ENCODE results near the gene OXA1L.
A peak's percentile ranks its signal among the peaks of the same experiment; 100 is the strongest.
"Not testable (repeated sequence)": the region's sequence is repeated elsewhere in the genome, so short reads cannot be mapped to it uniquely, and the experiment has no call there.

Gene OXA1L

DNA sequence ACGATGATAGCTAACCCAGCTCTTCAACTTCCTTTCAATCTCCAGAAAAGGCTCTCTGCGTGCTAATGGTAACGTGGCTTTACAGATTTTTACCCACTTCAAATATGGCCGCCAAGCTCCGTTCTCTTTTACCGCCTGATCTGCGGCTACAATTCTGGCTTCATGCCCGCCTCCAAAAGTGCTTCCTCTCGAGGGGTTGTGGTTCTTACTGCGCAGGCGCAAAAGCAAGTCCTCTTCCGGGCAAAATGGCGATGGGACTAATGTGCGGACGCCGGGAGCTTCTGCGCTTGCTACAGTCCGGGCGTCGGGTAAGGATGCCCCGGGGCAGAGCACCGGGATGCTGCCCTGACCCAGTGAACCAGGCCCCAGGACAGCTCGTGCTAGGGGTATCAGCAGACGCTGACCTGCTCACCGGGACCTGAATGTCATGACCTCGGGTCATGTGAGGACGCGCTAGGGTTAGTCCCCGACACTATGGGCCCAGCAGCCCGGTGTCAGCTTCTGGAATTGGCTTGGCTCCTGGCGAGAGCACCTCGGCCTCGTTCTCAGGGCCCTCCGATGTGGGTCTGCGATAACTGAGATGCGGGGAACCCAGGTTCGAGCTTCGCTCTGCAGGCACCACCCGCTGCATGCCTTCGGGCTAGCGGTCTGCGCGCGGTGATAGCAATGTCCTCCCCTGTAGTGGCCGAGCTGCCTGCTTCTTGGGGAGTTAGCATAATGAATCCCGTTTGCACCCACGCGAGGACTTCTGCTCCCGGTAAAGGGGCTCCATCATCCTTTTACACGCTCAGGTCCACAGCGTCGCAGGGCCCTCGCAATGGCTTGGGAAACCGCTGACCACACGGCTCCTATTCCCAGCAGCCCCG lies at the start of gene OXA1L:
OXA1L (plus strand) TSS at position 232 of the 866 bp plus-strand sequence; CDS start at position 246, 14 bp downstream.
- FAIRE-seq (peak; percentile 61), DNase-seq (ENCODE audit: low spot score) (peak; percentile 87)

DNA sequence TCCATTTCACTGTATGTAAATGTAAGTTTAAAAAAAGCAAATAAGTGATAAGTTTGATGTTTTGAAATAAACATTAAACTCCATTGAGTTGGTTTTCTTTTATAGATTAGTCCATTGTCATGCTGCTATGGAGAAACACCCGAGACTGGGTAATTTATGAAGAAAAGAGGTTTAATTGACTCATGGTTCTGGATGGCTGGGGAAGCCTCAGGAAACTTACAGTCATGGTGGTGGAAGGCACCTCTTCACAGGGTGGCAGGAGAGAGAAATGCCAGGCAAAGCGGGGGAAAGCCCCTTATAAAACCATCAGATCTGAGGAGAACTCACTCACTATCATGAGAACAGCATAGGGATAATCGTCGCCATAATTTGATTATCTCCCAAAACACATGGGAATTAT lies 48.4 kb upstream of the OXA1L start:
- no peak for FAIRE-seq
- DNase-seq (ENCODE audit: low spot score) = no peak

DNA sequence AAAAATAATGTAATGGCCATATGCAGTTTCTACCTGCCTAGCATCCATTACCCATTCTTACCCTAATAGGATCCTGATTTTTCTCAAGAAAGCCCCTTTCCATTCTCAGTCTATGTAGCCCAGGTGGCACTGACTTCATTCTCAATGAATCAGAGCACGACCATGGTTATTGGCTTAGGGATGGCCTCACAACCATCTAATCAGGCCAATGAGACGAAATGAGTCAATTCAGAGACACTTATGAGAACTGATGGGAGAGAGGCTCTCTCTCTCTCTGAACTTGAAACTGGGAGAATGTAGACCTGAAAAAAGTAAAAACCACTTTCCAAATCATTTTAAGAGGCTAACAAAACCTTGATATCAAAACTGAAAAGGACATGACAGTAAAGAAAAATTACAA lies 45.3 kb upstream of the OXA1L start:
- DNase-seq (ENCODE audit: low spot score) = no peak

DNA sequence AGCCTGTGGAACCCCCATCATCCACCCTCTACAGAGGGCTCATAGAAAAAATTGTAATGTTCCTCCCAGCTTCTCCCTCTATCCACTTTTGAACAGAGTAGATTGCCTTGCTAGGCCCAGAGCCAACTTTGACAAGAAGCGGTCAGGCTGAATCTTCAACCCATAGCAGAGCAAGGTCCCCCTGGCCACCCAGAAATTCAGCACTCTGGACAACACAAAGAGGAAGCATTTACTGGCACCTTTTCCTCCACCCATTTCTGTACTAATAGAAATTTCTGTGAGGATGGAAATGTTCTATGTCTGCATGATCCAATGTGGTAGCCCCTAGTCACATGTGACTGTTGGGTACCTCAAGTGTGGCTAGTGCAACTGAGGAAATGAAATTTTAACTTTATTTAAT lies 42.7 kb upstream of the OXA1L start:
- DNase-seq (ENCODE audit: low spot score) = no peak
- no peak for FAIRE-seq

More for the DNA sequence above, 45.3 kb upstream of the OXA1L start:
- no peak for FAIRE-seq

DNA sequence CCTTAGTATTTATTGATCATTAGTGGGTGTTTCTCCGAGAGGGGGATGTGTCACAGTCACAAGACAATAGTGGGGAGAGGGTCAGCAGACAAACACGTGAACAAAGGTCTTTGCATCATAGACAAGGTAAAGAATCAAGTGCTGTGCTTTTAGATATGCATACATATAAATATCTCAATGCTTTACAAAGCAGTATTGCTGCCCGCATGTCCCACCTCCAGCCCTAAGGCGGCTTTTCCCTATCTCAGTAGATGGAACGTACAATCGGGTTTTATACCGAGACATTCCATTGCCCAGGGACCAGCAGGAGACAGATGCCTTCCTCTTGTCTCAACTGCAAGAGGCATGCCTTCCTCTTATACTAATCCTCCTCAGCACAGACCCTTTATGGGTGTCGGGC lies 41.6 kb upstream of the OXA1L start:
- DNase-seq (ENCODE audit: low spot score); FAIRE-seq: not testable (repeated sequence)

DNA sequence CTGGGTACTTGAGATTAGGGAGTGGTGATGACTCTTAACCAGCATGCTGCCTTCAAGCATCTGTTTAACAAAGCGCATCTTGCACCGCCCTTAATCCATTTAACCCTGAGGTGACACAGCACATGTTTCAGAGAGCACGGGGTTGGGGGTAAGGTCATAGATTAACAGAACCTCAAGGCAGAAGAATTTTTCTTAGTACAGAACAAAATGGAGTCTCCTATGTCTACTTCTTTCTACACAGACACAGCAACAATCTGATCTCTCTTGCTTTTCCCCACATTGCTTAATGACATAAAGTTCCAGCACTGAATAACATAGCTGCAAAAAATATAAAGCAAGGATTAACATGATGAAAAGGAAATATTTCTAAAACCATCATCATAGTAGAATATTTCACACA lies 41.1 kb upstream of the OXA1L start:
- FAIRE-seq; DNase-seq (ENCODE audit: low spot score): not testable (repeated sequence)

DNA sequence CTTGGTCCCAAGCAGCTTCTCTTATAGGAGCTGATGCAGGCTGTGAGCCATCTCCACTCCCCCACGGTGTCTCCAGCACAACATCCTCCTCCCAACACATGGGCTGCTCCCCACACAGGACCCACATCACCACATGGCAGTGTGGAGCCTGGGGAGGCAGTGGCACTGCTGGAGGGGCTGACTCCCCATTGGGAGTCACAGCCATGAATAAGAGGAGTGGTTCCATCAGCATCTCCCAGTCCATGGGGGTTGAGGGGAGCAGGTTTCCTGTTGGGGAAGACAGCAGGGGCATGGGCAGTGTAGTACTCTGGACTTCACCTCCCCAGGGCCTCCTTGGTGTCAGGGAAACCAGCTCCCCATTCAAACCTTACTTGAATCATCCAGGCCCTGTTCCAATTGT lies 40.5 kb upstream of the OXA1L start:
- DNase-seq (ENCODE audit: low spot score) (no peak), FAIRE-seq (no peak)

DNA sequence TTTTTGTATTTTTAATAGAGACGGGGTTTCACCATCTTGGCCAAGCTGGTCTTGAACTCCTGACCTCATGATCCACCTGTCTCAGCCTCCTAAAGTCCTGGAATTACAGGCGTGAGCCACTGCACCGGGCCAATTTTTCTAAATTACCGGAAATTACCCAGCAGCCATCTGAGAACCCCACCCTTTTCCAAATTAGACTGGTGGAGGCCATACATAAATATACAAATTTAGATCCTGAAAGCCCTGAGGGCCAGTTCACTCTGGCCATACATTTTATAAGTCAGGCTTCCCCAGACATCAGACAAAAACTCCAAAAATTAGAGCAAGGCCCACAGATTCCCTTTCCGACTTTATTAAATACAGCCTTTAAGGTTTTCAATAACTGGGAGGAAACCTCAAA lies 34.4 kb upstream of the OXA1L start:
- not testable (repeated sequence) for FAIRE-seq; DNase-seq (ENCODE audit: low spot score)

DNA sequence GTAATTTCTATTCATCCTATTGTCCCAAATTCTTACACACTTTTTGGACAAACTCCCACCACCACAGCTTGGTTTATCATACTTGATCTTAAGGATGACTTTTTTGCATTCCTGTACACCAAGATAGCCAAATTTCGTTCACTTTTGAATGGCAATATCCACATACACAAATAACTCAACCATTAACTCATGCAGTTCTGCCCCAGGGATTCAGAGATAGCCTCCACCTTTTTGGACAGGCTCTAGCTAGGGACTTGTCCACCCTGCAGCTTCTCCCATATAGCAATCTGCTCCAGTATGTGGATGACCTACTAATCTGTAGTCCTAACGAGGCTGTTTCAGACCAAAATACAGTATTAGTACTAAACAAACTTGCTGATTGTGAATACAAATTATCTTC lies 32.7 kb upstream of the OXA1L start:
- DNase-seq (ENCODE audit: low spot score) (no peak), FAIRE-seq (no peak)

DNA sequence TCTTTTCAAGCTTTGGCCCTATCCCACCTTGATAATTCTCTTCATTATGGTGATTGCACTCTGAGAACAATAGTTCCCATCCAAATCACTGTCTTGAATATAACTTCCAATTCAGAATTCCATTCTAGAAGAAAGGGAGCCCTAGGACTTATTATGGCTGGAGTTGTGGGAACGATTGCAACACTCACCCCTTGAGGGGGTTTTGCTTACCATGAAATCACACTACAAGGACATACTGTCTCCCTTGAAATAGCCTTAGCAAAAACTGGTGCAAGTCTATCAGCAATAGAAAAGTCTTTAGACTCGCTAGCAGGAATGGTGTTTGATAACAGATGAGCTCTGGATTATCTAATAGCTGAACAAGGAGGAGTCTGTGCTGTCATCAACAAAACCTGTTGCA lies 31.4 kb upstream of the OXA1L start:
- FAIRE-seq (no peak), DNase-seq (ENCODE audit: low spot score) (no peak)

DNA sequence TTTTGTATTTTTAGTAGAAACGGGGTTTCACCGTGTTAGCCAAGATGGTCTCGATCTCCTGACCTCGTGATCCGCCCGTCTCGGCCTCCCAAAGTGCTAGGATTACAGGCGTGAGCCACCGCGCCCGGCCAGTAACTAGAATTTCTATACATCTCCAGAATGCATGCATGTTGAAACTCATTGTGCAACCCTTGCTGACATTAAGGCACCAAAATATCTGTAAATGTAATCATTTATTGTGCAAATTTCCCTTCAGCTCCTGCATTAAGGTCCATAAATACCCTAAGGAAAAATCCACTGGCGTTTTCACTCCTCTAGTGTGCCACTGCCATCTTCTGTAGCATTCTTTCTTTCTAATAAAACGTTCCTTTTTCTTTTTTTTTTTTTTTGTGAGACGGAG lies 30.1 kb upstream of the OXA1L start:
- not testable (repeated sequence) for DNase-seq (ENCODE audit: low spot score); FAIRE-seq

DNA sequence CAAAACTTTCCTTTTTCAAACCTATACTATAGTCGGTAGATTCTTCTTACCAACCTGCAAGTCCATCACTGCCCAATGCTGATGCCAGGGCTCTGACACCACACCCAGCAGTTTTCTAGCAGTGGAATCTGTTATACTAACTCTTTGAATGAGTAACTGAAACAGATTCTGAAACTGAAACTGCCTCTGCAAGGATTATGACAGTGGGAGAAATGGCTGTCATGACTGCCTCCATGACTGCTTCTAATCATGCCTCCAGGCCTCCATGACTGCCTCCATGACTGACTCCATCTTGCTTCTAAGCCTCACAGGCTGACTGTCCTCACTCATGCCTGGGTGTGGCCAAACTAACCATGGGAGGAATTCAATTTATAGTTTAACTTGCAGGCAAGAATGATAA lies 29.4 kb upstream of the OXA1L start:
- no peak for FAIRE-seq
- no peak for DNase-seq (ENCODE audit: low spot score)

DNA sequence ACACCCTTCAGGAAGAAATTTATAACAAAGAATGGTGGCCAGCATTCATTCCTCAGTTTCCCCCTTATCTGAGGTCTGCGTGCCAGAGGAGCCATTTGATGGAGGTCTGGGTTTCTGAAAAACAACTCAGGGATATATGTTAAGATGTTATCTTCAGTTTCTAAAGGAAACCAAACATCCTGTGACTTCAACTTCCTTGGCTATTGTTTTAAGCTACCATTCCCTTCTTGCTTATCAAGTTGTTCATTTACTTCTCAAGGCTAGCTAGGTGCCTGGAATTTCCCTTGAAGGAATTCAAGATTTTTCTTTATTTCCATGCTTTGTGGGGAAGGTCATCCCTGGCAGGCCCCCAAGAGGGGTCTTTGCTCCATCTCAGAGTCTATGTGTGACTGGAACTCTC lies 27.1 kb upstream of the OXA1L start:
- no peak for FAIRE-seq
- DNase-seq (ENCODE audit: low spot score) = no peak

DNA sequence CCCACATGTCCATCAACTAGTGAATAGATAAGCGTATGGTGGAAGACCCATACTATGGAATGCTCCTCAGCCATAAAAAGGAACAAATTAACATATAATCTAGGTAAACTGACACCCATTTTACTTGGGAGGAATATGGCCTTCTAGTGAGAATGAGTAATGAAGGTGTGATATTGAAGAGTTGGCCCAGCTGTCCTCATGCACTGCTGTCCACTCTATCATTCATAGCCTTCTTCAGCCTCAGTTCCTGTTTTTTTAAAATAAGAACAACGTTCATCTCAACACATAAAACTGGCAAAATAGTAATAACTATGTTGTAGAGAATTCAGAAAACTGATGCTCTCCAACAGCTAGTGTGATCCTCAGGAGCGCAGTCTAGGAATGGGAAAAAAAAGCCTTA lies 26.5 kb upstream of the OXA1L start:
- FAIRE-seq (no peak), DNase-seq (ENCODE audit: low spot score) (no peak)

DNA sequence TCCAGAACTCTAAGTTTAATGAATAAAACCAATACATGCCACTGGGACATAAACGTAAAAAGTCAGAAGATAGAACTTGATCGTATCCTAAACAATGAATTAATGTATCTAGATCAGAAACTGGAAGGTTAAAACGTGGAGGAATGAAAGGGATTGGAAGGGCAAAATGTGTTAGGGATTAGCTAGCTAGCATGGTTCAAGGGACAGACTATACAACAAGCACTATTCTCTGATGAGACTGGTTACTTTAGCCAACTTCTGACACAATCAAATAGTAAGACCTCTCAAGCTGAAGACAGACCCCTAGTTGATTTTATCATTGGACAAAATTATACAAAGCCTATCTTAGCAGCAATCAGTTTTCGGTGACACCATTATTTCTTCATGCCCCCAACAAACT lies 18.7 kb upstream of the OXA1L start:
- FAIRE-seq (no peak), DNase-seq (ENCODE audit: low spot score) (no peak)

DNA sequence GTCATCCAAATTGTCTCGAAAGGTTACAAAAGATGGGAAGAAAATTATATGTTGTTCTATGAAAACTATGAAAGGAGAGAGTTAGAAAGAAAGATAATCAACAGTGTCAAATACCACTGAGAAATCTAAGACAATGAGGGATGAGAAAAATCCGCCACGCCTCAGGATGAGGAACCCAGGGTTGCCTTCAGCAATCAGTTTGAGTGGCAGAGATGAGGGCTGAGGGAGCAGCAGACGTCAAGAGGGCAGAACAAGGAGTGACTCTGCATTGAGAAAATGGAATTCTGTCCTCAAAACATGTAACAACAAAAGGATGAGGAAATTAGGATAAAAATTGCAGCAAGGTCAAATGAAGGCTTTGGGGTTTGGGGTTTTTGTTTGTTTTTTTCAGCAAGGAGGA lies 18.3 kb upstream of the OXA1L start:
- FAIRE-seq = no peak
- DNase-seq (ENCODE audit: low spot score) = no peak

DNA sequence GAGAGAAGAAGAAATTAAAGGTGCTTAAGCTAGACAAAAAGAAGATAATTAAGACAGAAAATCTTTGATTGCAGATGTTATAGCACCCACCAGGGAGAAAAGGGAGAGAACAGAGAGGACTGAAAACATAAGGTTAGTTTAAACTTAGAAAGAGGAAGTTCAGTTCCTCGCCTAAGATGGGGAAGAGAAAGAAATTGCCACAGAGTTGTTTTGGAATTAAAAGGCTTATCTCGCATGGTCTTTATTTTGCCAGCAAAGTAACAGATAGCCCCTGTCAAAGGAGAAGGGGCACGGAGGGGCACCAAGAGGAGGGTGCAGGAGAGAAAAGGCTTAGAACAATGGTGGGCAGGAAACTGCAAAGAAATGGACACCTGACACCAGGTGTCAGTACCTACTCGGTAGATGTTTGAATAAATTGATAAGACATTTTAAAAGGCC lies 17.8 kb upstream of the OXA1L start:
- no peak for FAIRE-seq
- DNase-seq (ENCODE audit: low spot score) = no peak

DNA sequence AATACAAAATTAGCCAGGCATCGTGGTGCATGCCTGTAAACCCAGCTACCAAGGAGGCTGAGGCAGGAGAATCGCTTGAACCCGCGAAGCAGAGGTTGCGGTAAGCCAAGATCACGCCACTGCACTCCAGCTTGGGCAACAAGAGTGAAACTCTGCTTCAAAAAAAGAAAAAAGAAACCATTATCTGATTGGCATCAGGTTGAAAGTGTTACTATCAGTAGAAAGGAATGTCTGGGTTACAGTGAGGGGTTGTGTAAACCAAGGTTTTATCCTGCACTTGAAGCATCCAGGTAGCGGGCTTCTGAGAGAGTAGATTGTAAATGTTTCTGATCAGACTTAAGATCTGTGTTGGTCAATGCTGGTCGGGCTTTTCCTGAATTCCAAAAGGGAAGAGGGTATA lies 14.1 kb upstream of the OXA1L start:
- no peak for FAIRE-seq
- no peak for DNase-seq (ENCODE audit: low spot score)

DNA sequence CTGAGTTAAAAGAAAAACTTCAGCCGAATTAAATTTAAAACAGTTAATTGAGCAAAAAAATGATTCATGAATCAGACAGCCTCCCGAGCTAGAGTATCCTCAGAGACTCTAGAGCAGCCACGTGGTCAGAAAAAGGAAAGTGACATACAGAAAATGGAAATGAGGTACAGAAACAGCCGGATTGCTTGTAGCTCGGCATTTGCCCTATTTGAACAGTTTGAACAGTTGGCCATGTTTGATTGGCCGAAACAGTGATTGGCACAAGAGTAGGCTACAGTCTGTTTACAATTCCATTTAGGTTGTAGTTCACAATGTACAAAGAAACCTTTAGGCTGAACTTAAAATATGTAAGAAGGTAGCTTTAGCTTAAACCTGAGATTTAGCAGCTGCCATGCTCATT lies 12.9 kb upstream of the OXA1L start:
- FAIRE-seq = no peak
- DNase-seq (ENCODE audit: low spot score) = no peak

DNA sequence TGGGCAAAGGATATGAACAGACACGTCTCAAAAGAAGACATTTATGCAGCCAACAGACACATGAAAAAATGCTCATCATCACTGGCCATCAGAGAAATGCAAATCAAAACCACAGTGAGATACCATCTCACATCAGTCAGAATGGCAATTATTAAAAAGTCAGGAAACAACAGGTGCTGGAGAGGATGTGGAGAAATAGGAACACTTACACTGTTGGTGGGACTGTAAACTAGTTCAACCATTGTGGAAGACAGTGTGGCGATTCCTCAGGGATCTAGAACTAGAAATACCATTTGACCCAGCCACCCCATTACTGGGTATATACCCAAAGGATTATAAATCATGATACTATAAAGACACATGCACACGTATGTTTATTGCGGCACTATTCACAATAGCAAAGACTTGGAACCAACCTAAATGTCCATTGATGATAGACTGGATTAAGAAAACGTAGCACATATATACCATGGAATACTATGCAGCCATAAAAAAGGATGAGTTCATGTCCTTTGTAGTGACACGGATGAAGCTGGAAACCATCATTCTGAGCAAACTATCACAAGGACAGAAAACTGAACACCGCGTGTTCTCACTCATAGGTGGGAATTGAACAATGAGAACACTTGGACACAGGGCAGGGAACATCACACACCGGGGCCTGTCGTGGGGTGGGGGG lies 8.4 kb upstream of the OXA1L start:
- not testable (repeated sequence) for DNase-seq (ENCODE audit: low spot score); FAIRE-seq

DNA sequence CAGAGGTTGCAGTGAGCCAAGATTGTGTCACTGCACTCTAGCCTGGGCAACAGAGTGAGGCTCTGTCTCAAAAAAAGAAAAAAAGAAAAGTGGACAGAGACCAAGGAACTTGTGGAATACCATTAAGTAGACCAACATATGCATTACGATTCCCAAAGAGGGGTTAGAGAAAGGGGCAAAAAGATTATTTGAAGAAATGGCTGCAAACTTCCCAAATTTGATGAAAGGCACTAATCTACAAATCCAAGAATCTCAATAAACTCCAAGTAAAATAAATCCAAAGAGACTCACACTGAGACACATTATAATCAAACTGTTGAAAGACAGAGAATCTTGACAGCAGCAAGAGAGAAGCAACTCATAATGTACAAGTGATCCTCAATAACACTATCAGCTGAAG lies 4.8 kb upstream of the OXA1L start:
- no peak for FAIRE-seq
- DNase-seq (ENCODE audit: low spot score) = no peak

DNA sequence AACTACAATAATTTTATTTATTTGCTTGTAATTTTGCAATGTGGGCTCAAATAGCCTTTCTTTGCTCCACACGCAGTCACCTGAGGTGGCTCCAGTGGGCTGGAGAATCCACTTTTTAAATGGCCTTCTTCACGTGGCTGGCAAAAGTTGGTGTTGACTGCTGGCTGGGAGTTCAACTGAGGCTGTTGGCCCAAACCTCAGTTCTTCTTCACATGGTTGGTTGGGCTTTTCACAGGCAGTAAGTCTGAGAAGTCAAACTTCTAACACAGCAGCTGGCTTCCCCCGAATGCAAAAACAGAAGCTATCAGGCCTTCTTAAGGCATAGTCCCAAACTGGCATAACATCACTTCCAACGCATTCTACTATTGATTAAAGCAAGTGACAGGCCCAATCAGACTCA lies 2.1 kb upstream of the OXA1L start:
- no peak for DNase-seq (ENCODE audit: low spot score)
- FAIRE-seq = no peak

DNA sequence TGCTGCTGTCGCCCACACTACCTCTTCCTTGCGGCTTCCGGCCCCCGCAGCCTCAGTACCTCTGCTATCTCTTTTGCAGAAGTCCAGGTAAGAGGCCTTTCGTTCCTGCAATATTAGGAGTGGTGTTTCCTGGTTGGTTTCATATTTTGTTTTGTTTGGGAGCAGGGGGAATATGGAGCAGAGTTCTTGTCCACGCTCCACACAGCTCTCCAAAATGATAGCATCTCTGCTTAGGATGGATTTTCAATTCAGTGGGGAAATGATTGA lies 768 bp downstream of the OXA1L start:
- DNase-seq (ENCODE audit: low spot score) = peak; percentile 16
- FAIRE-seq = no peak

Data from RCC 7860 (cell line).